Measurements from ENCODE around the gene CDK5. TPM values are rescaled to one million over a fixed set of nuclear protein-coding genes. Genes with fewer than 3 reads are reported as not detected.

Gene CDK5
- total and polyA plus RNA-seq, 4 donors = 6.8 to 17.3 (median 9.2) TPM

GRCh38 chr7:151078233-151079040 is 20.7 kb upstream of the CDK5 start:
- Histone ChIP-seq H3K36me3 (ENCODE audit: control insufficient read depth in 4 of 4, insufficient read depth in 4 of 4, low read length in 4 of 4) (peaks cover 17 to 32% (median 24%) of the 10 kb centered on the region in 4 donors), H3K4me1 (ENCODE audit: control insufficient read depth in 5 of 5, insufficient read depth in 5 of 5, low read length in 5 of 5) (peaks cover 4 to 39% (median 23%) of the 10 kb centered on the region in 5 donors), H3K9ac (ENCODE audit: insufficient read depth in 1 of 2, low read length in 2 of 2) (no peak overlapping the region), H3K27me3 (ENCODE audit: control insufficient read depth in 3 of 3, insufficient read depth in 3 of 3, low read length in 2 of 3) (no peaks in the 10 kb centered on the region), H3K4me3 (no peak overlapping the region), H3K27ac (ENCODE audit: low read depth in 1 of 2, low read length in 1 of 2) (no peak overlapping the region), H3K9me3 (ENCODE audit: control insufficient read depth in 4 of 4, insufficient read depth in 3 of 4, low read length in 3 of 4) (no peaks in the 10 kb centered on the region)
- 61% methylated on average over 22 of the region's 22 CpGs for WGBS, 2 donors
- TF ChIP-seq CTCF (IDR thresholded peaks at IDR 0.05; ENCODE audit: control extremely low read depth, extremely low read depth) = no peak
- ATAC-seq (ENCODE audit: insufficient read depth, low FRiP score) (no peak), DNase-seq (no peak)

DNA sequence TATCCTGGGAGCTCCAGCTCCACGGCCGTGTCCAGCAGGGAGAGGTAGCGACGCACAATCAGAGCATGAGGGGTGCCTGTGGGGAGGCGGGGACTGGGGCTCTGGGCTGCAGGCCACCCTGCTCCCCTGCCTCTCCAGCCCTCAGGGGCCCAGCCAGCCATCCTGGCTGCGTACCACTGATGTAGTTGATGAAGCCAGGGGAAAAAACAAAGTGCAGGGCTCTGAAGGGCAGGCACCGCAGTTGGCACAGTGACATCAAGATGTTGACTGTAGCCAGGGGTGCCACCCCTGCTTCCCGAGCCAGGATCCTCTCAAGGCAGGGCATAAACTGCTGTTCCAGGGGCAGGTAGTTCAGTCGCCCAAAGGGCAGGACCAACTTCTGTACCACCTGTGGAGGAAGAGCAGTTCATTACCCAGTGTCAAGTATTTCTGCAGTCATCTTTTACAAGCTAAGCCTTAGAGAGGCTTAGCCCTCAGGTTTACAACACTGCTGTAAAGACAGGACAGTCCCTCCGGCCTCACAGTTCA is 20.1 kb upstream of the CDK5 start:
- no peaks in the 10 kb centered on the region for H3K9me3 ChIP-seq (ENCODE audit: control insufficient read depth in 4 of 4, insufficient read depth in 3 of 4, low read length in 3 of 4)
- H3K27ac ChIP-seq (ENCODE audit: low read depth in 1 of 2, low read length in 1 of 2) = no peak overlapping the region
- ATAC-seq (ENCODE audit: insufficient read depth, low FRiP score) (no peak), DNase-seq (no peak)
- no peak overlapping the region for H3K9ac ChIP-seq (ENCODE audit: insufficient read depth in 1 of 2, low read length in 2 of 2)
- peaks cover 17 to 36% (median 24%) of the 10 kb centered on the region in 4 donors for H3K36me3 ChIP-seq (ENCODE audit: control insufficient read depth in 4 of 4, insufficient read depth in 4 of 4, low read length in 4 of 4)
- 81 to 87% methylated on average over 10 of the region's 10 CpGs for WGBS, 2 donors
- H3K4me3 ChIP-seq = no peak overlapping the region
- TF ChIP-seq CTCF (IDR thresholded peaks at IDR 0.05; ENCODE audit: control extremely low read depth, extremely low read depth) = no peak
- no peaks in the 10 kb centered on the region for H3K27me3 ChIP-seq (ENCODE audit: control insufficient read depth in 3 of 3, insufficient read depth in 3 of 3, low read length in 2 of 3)
- peaks cover 4 to 38% (median 23%) of the 10 kb centered on the region in 5 donors for H3K4me1 ChIP-seq (ENCODE audit: control insufficient read depth in 5 of 5, insufficient read depth in 5 of 5, low read length in 5 of 5)

DNA sequence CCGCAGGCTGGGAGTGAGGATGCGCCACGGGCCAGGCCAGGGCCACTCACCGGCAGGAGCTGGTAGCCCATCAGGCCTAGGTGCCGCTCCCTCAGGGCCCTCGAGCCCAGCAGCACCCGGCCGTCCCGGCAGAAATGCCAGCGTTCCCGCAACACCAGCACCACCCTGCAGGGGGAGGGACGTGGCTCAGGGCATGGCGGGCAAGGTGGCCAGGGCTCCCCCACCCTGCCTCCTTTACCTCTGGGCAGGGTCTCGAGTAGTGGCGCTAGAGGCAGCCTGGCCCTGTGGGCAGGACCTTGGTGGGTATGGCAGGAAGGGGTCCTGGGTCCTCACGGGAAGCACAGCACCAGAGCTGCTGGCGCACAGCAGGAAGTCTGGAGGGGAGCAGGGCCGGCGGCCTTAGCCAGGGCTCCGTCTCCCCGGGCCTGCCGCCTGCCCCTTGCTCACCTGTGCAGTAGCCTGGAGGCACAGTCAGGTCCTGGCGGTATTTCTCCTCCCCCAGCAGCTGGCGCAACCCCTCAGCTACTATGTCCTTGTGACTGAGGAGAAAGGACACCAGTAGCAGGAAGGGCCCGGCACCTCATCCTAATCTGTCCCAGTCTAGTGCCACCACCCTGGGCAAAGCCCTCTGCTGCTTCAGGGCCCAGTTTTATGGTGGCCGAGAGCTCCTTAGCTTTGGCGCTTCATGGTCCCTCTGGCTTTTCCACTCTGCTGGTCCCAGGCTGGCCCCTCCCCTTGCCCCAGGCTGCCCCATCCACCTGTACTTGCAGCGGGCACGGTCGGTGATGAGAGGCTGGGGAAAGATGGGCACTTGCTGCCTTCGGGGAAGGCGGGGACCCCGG is 19.4 kb upstream of the CDK5 start:
- Histone ChIP-seq H3K36me3 (ENCODE audit: control insufficient read depth in 4 of 4, insufficient read depth in 4 of 4, low read length in 4 of 4) (peaks cover 17 to 36% (median 24%) of the 10 kb centered on the region in 4 donors), H3K9me3 (ENCODE audit: control insufficient read depth in 4 of 4, insufficient read depth in 3 of 4, low read length in 3 of 4) (no peaks in the 10 kb centered on the region), H3K27ac (ENCODE audit: low read depth in 1 of 2, low read length in 1 of 2) (no peak overlapping the region), H3K4me3 (no peak overlapping the region), H3K4me1 (ENCODE audit: control insufficient read depth in 5 of 5, insufficient read depth in 5 of 5, low read length in 5 of 5) (peaks cover 4 to 31% (median 19%) of the 10 kb centered on the region in 5 donors), H3K27me3 (ENCODE audit: control insufficient read depth in 3 of 3, insufficient read depth in 3 of 3, low read length in 2 of 3) (no peaks in the 10 kb centered on the region), H3K9ac (ENCODE audit: insufficient read depth in 1 of 2, low read length in 2 of 2) (no peak overlapping the region)
- DNase-seq (no peak), ATAC-seq (ENCODE audit: insufficient read depth, low FRiP score) (no peak)
- 81 to 84% methylated on average over 32 to 33 of the region's 33 CpGs for WGBS, 2 donors
- TF ChIP-seq CTCF (IDR thresholded peaks at IDR 0.05; ENCODE audit: control extremely low read depth, extremely low read depth) = no peak

All from lung (tissue), 12 donors.